Suprapubic skin (tissue), 4 donors: ENCODE data around the gene SECTM1.

Experiments used
- CTCF ChIP-seq, 2 donors: fragments of 200-600 bp in 1 of 2; fragments of 450-650 bp in 1 of 2; sonication (generic) in 1 of 2; IDR thresholded peaks; one replicate each; pipeline ENCODE4 v1.5.1; 2016 to 2019; ENCODE audit warnings: antibody characterized with exemption in 2 of 2, mild to moderate bottlenecking in 1 of 2, moderate library complexity in 1 of 2
- POLR2A ChIP-seq, 2 donors: fragments of 450-650 bp; IDR thresholded peaks; one replicate each; pipeline ENCODE4 v1.6.1; 2017; ENCODE audit warnings: antibody characterized with exemption in 2 of 2, mild to moderate bottlenecking in 2 of 2, moderate library complexity in 2 of 2
- POLR2AphosphoS5 ChIP-seq, 3 donors: sonication (generic); formaldehyde crosslinking; IDR thresholded peaks; one replicate each; pipeline ENCODE4 v1.6.1; 2017; ENCODE audit warnings: antibody characterized with exemption in 3 of 3

GRCh38 chr17:82320956-82321927 is 12.3 kb downstream of the SECTM1 start:
- TF ChIP-seq POLR2AphosphoS5 (IDR thresholded peaks at IDR 0.05) (no peak), CTCF (IDR thresholded peaks at IDR 0.05) (peak; percentile 80 to 90), POLR2A (IDR thresholded peaks at IDR 0.05) (no peak)
